Right hindlimb (tissue), 1 donor: ENCODE data around the gene GRIN2D.

ENCODE experiments used
- DNase-seq: peaks from one replicate; pipeline ENCODE4 v3.0.0-alpha.2; 2018

Gene GRIN2D

DNA sequence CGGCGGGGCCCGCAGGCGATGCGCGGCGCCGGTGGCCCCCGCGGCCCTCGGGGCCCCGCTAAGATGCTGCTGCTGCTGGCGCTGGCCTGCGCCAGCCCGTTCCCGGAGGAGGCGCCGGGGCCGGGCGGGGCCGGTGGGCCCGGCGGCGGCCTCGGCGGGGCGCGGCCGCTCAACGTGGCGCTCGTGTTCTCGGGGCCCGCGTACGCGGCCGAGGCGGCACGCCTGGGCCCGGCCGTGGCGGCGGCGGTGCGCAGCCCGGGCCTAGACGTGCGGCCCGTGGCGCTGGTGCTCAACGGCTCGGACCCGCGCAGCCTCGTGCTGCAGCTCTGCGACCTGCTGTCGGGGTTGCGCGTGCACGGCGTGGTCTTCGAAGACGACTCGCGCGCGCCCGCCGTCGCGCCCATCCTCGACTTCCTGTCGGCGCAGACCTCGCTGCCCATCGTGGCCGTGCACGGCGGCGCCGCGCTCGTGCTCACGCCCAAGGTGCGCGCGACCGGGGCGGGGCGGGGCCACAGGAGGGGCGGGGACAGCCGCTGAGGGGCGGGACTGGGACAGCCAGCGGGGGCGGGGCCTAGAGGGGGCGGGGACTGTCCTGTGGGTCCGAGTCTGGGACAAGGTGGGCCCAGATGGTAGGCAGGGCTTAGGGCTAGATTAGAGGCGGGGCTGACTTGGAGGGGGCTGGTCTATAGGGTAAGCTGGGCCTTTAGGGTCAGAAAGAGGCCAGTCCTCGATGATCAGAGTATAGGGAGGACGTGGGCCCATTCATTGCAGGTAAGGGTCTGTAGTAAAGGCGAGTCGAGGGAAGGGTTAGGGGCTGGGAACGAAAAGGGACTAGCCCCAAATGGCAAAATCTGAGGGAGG lies 5.1 kb downstream of the GRIN2D start:
- DNase-seq = peak; percentile 86

GRCh38 chr19:48400018-48400742 lies 6.7 kb downstream of the GRIN2D start:
- peak; percentile 65 for DNase-seq

DNA sequence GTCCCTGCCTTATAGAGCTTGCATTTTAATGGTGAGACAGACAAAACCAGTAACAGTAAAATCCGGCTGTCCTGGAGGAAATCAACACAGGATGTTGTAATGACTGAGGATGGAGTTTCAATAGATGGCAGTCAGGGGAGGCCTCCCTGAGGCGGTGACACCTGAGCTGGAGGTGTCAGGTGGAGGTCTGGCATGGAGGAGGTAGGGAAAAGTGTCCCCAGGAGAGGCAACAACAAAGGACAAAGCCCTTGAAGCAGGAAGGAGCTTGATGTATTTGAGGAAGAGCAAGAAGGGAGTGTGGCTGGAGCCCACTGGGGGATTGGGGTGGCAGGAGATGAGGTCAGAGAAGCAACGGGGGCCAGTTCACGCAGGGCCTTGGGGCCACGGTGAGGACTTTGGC lies 7.8 kb downstream of the GRIN2D start:
- no peak for DNase-seq

GRCh38 chr19:48403606-48404005 lies 10.1 kb downstream of the GRIN2D start:
- peak; percentile 71 for DNase-seq

DNA sequence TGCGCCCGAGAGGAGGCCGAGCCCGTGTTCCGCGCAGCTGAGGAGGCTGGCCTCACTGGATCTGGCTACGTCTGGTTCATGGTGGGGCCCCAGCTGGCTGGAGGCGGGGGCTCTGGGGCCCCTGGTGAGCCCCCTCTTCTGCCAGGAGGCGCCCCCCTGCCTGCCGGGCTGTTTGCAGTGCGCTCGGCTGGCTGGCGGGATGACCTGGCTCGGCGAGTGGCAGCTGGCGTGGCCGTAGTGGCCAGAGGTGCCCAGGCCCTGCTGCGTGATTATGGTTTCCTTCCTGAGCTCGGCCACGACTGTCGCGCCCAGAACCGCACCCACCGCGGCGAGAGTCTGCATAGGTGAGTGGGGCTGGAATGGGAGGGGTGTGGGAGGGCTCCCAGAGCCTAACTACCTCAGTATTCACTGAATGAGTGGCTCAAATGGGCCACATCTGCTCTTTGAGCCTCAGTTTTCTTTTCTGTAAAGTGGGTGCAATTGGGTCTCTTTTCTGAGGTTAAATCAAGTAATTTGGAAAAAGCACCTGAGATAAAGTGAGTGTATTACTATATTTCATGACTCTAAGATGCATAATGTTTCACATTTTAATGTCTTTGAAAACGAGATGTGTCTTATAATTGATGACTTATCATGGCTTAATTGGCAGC lies 11.7 kb downstream of the GRIN2D start:
- no peak for DNase-seq

DNA sequence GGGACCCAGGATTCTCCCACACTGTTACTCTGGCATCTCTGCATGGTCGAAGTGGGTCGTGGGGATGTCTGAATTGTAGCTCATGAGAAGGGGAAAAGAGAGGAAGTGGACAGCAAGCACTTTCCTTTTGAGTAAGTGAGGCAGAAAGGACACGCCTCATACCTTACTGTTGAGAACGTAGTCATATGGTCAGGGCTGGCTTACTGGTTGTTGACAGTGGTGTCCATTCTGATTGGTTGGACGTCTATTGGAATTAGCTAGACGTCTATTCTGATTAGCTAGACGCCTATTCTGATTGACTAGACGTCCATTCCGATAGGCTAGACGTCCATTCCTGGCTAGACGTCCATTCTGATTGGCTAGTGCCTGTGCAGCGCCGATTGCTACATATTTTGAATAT lies 12.4 kb downstream of the GRIN2D start:
- DNase-seq = no peak

- DNase-seq = no peak
Measured at GRCh38 chr19:48413879-48414587, 20.6 kb downstream of the GRIN2D start.

DNA sequence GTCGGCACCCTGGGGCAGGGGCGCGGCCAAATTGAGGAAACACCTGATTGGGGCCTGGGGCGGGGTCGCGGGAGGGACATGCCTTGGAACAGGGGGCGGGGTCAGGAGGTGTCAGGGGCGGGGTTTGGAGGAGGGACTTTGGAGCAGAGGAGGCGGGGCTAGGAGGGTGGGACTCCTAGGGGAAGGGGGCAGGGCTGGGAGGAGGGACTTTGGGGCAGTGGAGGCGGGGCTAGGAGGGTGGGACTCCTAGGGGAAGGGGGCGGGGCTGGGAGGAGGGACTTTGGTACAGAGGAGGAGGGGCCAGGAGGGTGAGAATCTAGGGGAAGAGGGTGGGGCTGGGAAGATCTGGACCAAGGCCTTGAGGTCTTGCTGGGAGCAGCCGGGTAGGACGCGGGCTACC lies 21.9 kb downstream of the GRIN2D start:
- DNase-seq = peak; percentile 67

DNA sequence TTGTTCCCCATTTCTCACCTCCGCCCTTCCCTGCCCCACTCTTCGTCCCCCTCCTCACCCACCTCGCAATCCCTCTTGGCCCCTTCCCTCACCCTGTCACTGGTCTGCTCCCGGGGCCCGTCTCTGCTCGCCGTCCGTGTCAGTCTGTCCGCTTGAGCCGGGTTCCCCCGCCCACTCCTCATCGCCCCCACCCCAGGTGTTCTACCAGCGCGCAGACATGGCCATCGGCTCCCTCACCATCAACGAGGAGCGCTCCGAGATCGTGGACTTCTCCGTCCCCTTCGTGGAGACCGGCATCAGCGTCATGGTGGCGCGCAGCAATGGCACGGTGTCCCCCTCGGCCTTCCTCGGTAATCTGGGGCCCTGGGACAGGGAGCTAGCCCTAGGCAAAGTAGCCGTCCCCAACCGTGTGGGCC lies 22.3 kb downstream of the GRIN2D start:
- no peak for DNase-seq

DNA sequence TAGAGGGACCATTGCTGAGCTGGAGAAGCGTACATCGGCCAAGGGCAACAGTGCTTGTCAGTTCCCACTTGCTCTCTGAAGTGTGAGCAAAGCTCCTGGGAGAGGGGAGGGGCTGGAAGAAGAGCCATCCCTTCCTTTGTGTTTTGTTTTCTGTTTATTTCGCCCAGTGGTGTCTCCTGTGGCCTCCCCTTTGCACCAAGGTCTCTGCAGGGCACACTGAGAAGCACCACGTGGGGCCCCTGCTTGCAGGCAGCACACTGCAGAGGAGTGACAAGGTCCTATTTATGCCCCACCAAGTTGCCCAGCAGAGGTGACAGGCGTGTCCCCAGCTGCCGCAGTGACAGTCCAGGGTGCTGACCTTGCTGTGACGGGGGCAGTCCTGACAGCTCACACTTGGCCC lies 24.0 kb downstream of the GRIN2D start:
- no peak for DNase-seq

GRCh38 chr19:48418317-48419064 lies 25.0 kb downstream of the GRIN2D start:
- no peak for DNase-seq

GRCh38 chr19:48419158-48419920 lies 25.9 kb downstream of the GRIN2D start:
- DNase-seq = peak; percentile 58

- DNase-seq = no peak
Measured at GRCh38 chr19:48421548-48421947, 28.1 kb downstream of the GRIN2D start.

GRCh38 chr19:48424694-48425219 lies 31.3 kb downstream of the GRIN2D start:
- DNase-seq = peak; percentile 47

DNA sequence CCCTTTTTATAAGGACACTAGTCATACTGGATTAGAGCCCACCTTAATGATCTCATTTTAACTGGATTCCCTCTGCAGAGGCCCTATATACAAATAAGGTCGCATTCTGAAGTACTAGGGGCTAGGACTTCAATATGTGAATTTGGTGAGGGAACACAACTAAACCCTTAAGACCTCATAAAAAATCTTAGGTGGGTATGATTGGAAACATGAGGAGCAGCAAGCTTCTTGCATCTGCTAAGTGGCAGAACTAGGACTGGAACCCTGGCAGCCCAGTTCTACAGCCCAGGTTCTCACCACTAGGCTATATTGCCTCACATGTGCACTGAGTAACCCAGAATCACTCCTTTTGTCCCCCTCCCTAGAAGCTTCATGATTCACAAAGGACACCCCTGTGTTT lies 35.2 kb downstream of the GRIN2D start:
- no peak for DNase-seq

- DNase-seq = no peak
Measured at GRCh38 chr19:48433337-48433736, 39.9 kb downstream of the GRIN2D start.

DNA sequence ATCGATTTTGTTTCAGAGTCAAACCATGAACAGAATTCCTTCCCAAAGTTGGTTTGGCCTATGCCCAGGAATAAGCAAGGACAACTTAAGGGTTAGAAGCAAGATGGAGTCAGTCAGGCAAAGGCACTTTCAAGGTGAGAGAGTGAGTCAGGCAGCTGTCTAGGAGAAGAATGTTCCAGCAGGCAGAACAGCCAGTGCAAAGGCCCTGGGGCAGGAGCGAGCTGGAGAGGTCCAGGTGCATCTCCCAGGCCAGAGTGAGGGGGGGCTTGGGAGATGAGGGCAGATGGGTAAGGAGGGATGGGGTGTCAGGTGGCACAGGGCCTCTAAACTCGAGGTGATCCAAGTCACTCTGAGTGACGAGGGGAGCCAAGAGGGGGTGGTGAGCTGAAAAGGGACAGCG lies 43.1 kb downstream of the GRIN2D start:
- DNase-seq = no peak

- DNase-seq = no peak
Measured at GRCh38 chr19:48441360-48442050, 48.0 kb downstream of the GRIN2D start.

DNA sequence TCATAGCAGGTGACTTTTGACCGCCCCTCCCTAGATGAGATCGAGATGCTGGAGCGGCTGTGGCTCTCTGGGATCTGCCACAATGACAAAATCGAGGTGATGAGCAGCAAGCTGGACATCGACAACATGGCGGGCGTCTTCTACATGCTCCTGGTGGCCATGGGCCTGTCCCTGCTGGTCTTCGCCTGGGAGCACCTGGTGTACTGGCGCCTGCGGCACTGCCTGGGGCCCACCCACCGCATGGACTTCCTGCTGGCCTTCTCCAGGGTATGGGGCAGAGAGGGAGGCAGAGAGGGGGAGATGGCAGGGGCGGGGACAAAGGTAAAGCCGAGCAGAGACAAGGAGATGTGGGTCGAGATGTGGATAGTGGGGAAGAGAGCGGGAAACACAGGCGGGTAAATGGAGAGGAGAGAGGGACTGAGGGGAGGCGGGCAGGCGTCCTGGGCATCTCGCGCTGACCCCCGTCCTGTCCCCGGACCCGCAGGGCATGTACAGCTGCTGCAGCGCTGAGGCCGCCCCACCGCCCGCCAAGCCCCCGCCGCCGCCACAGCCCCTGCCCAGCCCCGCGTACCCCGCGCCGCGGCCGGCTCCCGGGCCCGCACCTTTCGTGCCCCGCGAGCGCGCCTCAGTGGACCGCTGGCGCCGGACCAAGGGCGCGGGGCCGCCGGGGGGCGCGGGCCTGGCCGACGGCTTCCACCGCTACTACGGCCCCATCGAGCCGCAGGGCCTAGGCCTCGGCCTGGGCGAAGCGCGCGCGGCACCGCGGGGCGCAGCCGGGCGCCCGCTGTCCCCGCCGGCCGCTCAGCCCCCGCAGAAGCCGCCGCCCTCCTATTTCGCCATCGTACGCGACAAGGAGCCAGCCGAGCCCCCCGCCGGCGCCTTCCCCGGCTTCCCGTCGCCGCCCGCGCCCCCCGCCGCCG lies 48.9 kb downstream of the GRIN2D start:
- no peak for DNase-seq
